ENCODE results near the gene PIM1.
"Not testable (repeated sequence)": the region's sequence is repeated elsewhere in the genome, so short reads cannot be mapped to it uniquely, and the experiment has no call there.

The PIM1 gene

GRCh38 chr6:37194886-37195285 is 24.9 kb downstream of the PIM1 start:
- DNase-seq: not testable (repeated sequence)

- DNase-seq: not testable (repeated sequence)
These were observed 26.5 kb downstream of the PIM1 start for GRCh38 chr6:37196451-37196850.

GRCh38 chr6:37200085-37200484 is 30.1 kb downstream of the PIM1 start:
- DNase-seq: no peak

- DNase-seq: no peak
These were observed 31.8 kb downstream of the PIM1 start for GRCh38 chr6:37201726-37202125.

GRCh38 chr6:37202788-37203491 is 33.0 kb downstream of the PIM1 start:
- DNase-seq: no peak

- DNase-seq: no peak
These were observed 34.2 kb downstream of the PIM1 start for GRCh38 chr6:37204014-37204751.

GRCh38 chr6:37205175-37205996 is 35.4 kb downstream of the PIM1 start:
- no peak for DNase-seq

- no peak for DNase-seq
These were observed 36.0 kb downstream of the PIM1 start for GRCh38 chr6:37205997-37206340.

GRCh38 chr6:37206622-37207021 is 36.7 kb downstream of the PIM1 start:
- no peak for DNase-seq

GRCh38 chr6:37207903-37208456 is 38.0 kb downstream of the PIM1 start:
- peak; percentile 91 to 93 for DNase-seq

GRCh38 chr6:37208793-37209192 is 38.8 kb downstream of the PIM1 start:
- no peak for DNase-seq

- no peak for DNase-seq
These were observed 39.7 kb downstream of the PIM1 start for GRCh38 chr6:37209461-37210205.

- DNase-seq: peak; percentile 84 to 85
These were observed 40.5 kb downstream of the PIM1 start for GRCh38 chr6:37210313-37210968.

- no peak for DNase-seq
These were observed 42.3 kb downstream of the PIM1 start for GRCh38 chr6:37212268-37212667.

- no peak for DNase-seq
These were observed 48.1 kb downstream of the PIM1 start for GRCh38 chr6:37218061-37218460.

- DNase-seq: peak; percentile 48 to 76
These were observed 48.6 kb downstream of the PIM1 start for GRCh38 chr6:37218511-37218910.

- DNase-seq: no peak
These were observed 51.7 kb downstream of the PIM1 start for GRCh38 chr6:37221585-37222124.

- peak; percentile 88 to 93 for DNase-seq
These were observed 52.4 kb downstream of the PIM1 start for GRCh38 chr6:37222125-37222967.

GRCh38 chr6:37222992-37223391 is 53.0 kb downstream of the PIM1 start:
- no peak for DNase-seq
